Adrenal gland (tissue), 12 donors: Measurements from ENCODE around the gene GMEB2. TPM values are rescaled to one million over a fixed set of nuclear protein-coding genes. Genes with fewer than 3 reads are reported as not detected.

Experiments
- DNase-seq, 7 donors: peaks; one replicate each; pipeline ENCODE4 v3.0.0-alpha.2; 2019 to 2020
- H3K27ac ChIP-seq, 5 donors: fragments of 200-600 bp; sonication (generic) in 4 of 5; 1 replicate in 3 of 5; 2 replicates in 2 of 5; pipeline versions ENCODE4 v1.5.1 to v1.8.0; 2016 to 2020; ENCODE audit warnings: mild to moderate bottlenecking in 1 of 5
- H3K27me3 ChIP-seq: fragments of 200-600 bp; 2 replicates; pipeline ENCODE4 v1.8.0; 2021
- H3K36me3 ChIP-seq, 2 donors: fragments of 200-600 bp; replicated peaks in 1 of 2; 1 replicate in 1 of 2; 2 replicates in 1 of 2; pipeline versions ENCODE4 v1.5.1 to v1.8.0; 2018 to 2022
- H3K4me1 ChIP-seq, 2 donors: fragments of 200-600 bp; replicated peaks in 1 of 2; 1 replicate in 1 of 2; 2 replicates in 1 of 2; pipeline versions ENCODE4 v1.5.1 to v1.8.0; 2018 to 2021
- H3K4me3 ChIP-seq, 4 donors: fragments of 200-600 bp; sonication (generic) in 3 of 4; one replicate each; pipeline ENCODE4 v1.5.1; 2016 to 2018
- H3K9me3 ChIP-seq, 3 donors: fragments of 200-600 bp; sonication (generic) in 1 of 3; replicated peaks in 1 of 3; 1 replicate in 2 of 3; 2 replicates in 1 of 3; pipeline versions ENCODE4 v1.5.1 to v1.8.0; 2016 to 2021
- CTCF ChIP-seq, 6 experiments: fragments of 450-650 bp in 4 of 6; fragments of 200-600 bp in 2 of 6; sonication (generic) in 1 of 6; IDR thresholded peaks; 1 replicate in 5 of 6; 2 replicates in 1 of 6; pipeline versions ENCODE4 v1.5.1 to v1.8.0; 2016 to 2021; ENCODE audit warnings: antibody characterized with exemption in 6 of 6, mild to moderate bottlenecking in 2 of 6, moderate library complexity in 1 of 6
- POLR2A ChIP-seq, 2 donors: fragments of 450-650 bp; IDR thresholded peaks; one replicate each; pipeline ENCODE4 v1.6.1; 2017; ENCODE audit warnings: antibody characterized with exemption in 2 of 2, mild to moderate bottlenecking in 2 of 2, moderate library complexity in 1 of 2
- WGBS, 4 donors: extraction: QIAGEN DNeasy Blood & Tissue Kit in 2 of 4; methylation state at CpG; one replicate each; pipeline versions ENCODE4 v1.1.5 to v1.1.7; 2013 to 2017; 5-methylcytosine and 5-hydroxymethylcytosine counted together
- intact Hi-C, 2 donors: fragments of 100-400 bp; cut with DNase I; formaldehyde crosslinking; loops; one replicate each; pipeline versions ENCODE4 v1.14.1 to v1.15.0; 2022 to 2023
- polyA plus RNA-seq, 3 donors: library from polyadenylated mRNA; stranded (reverse); fragments of 200-250 nt in 2 of 3; fragments of 350-450 nt in 1 of 3; fragmentation: Illumina TruSeq in 1 of 3; extraction: RNeasy Lipid Tissue Mini Kit (QIAGEN cat#74804) in 1 of 3; gene quantifications; one replicate each; pipeline ENCODE4 v1.2.3, GENCODE V29; 2013 to 2014
- total RNA-seq, 9 donors: library from RNA; depleted of rRNA in 4 of 9; stranded (reverse); fragments of >200 nt in 4 of 9; fragments of 120-200 nt in 1 of 9; fragmentation: NEBNext Ultra II Directional in 1 of 9; extraction: Animal tissue kit (Norgen Biotek cat#: 25700) in 1 of 9; gene quantifications; one replicate each; pipeline versions ENCODE4 v1.1.0 to v1.2.4, GENCODE V29; 2013 to 2023
- donor health status: healthy with polysubstance abuse.
- donor health status: Bipolar disorder and iron deficiency.
- donor health status: DM: yes; HTN: yes; CAD: no.
- donor health status: DM: no; HTN: no; CAD: no.
- donor health status: DM: no; HTN: no; CAD: no.
- donor health status: DM: yes; HTN: yes; CAD: no.

GMEB2 gene
- total and polyA plus RNA-seq, 12 donors = 4.2 to 18.2 (median 12.5) TPM

- WGBS, 4 donors = 48 to 57% (median 51%) methylated on average over 19 to 27 of the region's 27 CpGs
- Histone ChIP-seq H3K4me1 (peaks cover 0 to 7% of the 10 kb centered on the region in 2 donors), H3K4me3 (peak overlapping the region in 1 of 4 donors; percentile 40), H3K9me3 (no peaks in the 10 kb centered on the region), H3K27ac (peak overlapping the region in 2 of 5 donors; percentile 30 to 32), H3K27me3 (peaks cover 7% of the 10 kb centered on the region), H3K36me3 (no peaks in the 10 kb centered on the region)
- intact Hi-C loops = loop anchor here (2.0 to 10.0 kb wide), 3 partner anchors 326 to 439 kb away; partner anchors contain the start of genes ABHD16B (in 1 of the 2), SAMD10 (in 1 of the 2) and TPD52L2 (in 1 of the 2)
- DNase-seq = no peak
- no peak for TF ChIP-seq POLR2A (IDR thresholded peaks at IDR 0.05)
- peak in 2 of 6 experiments; percentile 9 to 27 for TF ChIP-seq CTCF (IDR thresholded peaks at IDR 0.05)
Observed at GRCh38 chr20:63538204-63539091, 88.5 kb downstream of the GMEB2 start.

Other genes with a start within 250 kb of the GMEB2 start
- 10 to 100 TPM in 2 of 9 donors, 1 to 10 TPM in 2, under 1 TPM in 2, not detected in 3; 0.69 to 19.0 (median 7.1) TPM for gene KCNQ2, start 154.4 kb downstream of the GMEB2 start, total RNA-seq
- gene KCNQ2, start 154.4 kb downstream of the GMEB2 start, polyA plus RNA-seq = 10 to 100 TPM; 10.3 to 81.6 (median 11.8) TPM
- gene EEF1A2, start 128.0 kb downstream of the GMEB2 start, total RNA-seq = 100 to 1,000 TPM in 5 of 9 donors, 10 to 100 TPM in 4; 59.5 to 407 (median 127) TPM
- gene EEF1A2, start 128.0 kb downstream of the GMEB2 start, polyA plus RNA-seq = 100 to 1,000 TPM in 2 of 3 donors, 10 to 100 TPM in 1; 76.8 to 159 (median 151) TPM
- 100 to 1,000 TPM in 3 of 9 donors, 10 to 100 TPM in 5, 1 to 10 TPM in 1; 7.4 to 193 (median 73.4) TPM for gene PPDPF, start 106.3 kb downstream of the GMEB2 start, total RNA-seq
- gene PPDPF, start 106.3 kb downstream of the GMEB2 start, polyA plus RNA-seq = 100 to 1,000 TPM in 2 of 3 donors, 10 to 100 TPM in 1; 10.5 to 158 (median 139) TPM
- under 1 TPM in 5 of 9 donors, not detected in 4; 0.19 to 0.41 (median 0.36) TPM for gene PTK6, start 89.7 kb downstream of the GMEB2 start, total RNA-seq
- under 1 TPM in 2 of 3 donors, not detected in 1; 0.27 to 0.72 TPM for gene PTK6, start 89.7 kb downstream of the GMEB2 start, polyA plus RNA-seq
- not detected for gene SRMS, start 79.4 kb downstream of the GMEB2 start, total RNA-seq
- gene SRMS, start 79.4 kb downstream of the GMEB2 start, polyA plus RNA-seq = not detected
- under 1 TPM in 6 of 9 donors, not detected in 3; 0.25 to 0.83 (median 0.43) TPM for gene FNDC11, start 72.9 kb downstream of the GMEB2 start, total RNA-seq
- gene FNDC11, start 72.9 kb downstream of the GMEB2 start, polyA plus RNA-seq = under 1 TPM in 2 of 3 donors, not detected in 1; 0.20 to 0.64 TPM
- 10 to 100 TPM in 8 of 9 donors, 1 to 10 TPM in 1; 3.7 to 54.4 (median 31.1) TPM for gene HELZ2, start 52.9 kb downstream of the GMEB2 start, total RNA-seq
- gene HELZ2, start 52.9 kb downstream of the GMEB2 start, polyA plus RNA-seq = 10 to 100 TPM in 1 of 3 donors, 1 to 10 TPM in 2; 4.0 to 18.7 (median 4.3) TPM
- 10 to 100 TPM; 29.2 to 85.0 (median 48.6) TPM for gene STMN3, start 26.3 kb upstream of the GMEB2 start, total RNA-seq
- gene STMN3, start 26.3 kb upstream of the GMEB2 start, polyA plus RNA-seq = 100 to 1,000 TPM in 1 of 3 donors, 10 to 100 TPM in 2; 34.5 to 109 (median 72.3) TPM
- gene RTEL1, start 31.2 kb upstream of the GMEB2 start, total RNA-seq = 100 to 1,000 TPM in 1 of 9 donors, 10 to 100 TPM in 8; 10.9 to 110 (median 32.1) TPM
- 100 to 1,000 TPM in 1 of 3 donors, 10 to 100 TPM in 1, 1 to 10 TPM in 1; 9.4 to 109 (median 70.8) TPM for gene RTEL1, start 31.2 kb upstream of the GMEB2 start, polyA plus RNA-seq
- gene TNFRSF6B, start 69.6 kb upstream of the GMEB2 start, total RNA-seq = 1 to 10 TPM in 6 of 9 donors, under 1 TPM in 1, not detected in 2; 0.78 to 6.7 (median 2.1) TPM
- 10 to 100 TPM in 2 of 3 donors, not detected in 1; 36.1 to 43.3 TPM for gene TNFRSF6B, start 69.6 kb upstream of the GMEB2 start, polyA plus RNA-seq
- 10 to 100 TPM; 31.7 to 63.8 (median 42.0) TPM for gene ARFRP1, start 80.9 kb upstream of the GMEB2 start, total RNA-seq
- gene ARFRP1, start 80.9 kb upstream of the GMEB2 start, polyA plus RNA-seq = 10 to 100 TPM; 18.8 to 75.9 (median 52.2) TPM
- 10 to 100 TPM; 20.9 to 56.2 (median 31.0) TPM for gene ZGPAT, start 80.9 kb upstream of the GMEB2 start, total RNA-seq
- 100 to 1,000 TPM in 1 of 3 donors, 10 to 100 TPM in 1, 1 to 10 TPM in 1; 4.4 to 120 (median 61.7) TPM for gene ZGPAT, start 80.9 kb upstream of the GMEB2 start, polyA plus RNA-seq
- 10 to 100 TPM in 4 of 9 donors, 1 to 10 TPM in 5; 1.6 to 32.2 (median 6.3) TPM for gene LIME1, start 109.6 kb upstream of the GMEB2 start, total RNA-seq
- gene LIME1, start 109.6 kb upstream of the GMEB2 start, polyA plus RNA-seq = 100 to 1,000 TPM in 1 of 3 donors, 10 to 100 TPM in 1, under 1 TPM in 1; 0.22 to 103 (median 45.0) TPM
- gene SLC2A4RG, start 112.7 kb upstream of the GMEB2 start, total RNA-seq = 100 to 1,000 TPM in 1 of 9 donors, 10 to 100 TPM in 8; 28.4 to 122 (median 46.7) TPM
- gene SLC2A4RG, start 112.7 kb upstream of the GMEB2 start, polyA plus RNA-seq = 100 to 1,000 TPM in 2 of 3 donors, 1 to 10 TPM in 1; 7.9 to 210 (median 150) TPM
- gene ZBTB46, start 204.2 kb upstream of the GMEB2 start, total RNA-seq = 10 to 100 TPM in 5 of 9 donors, 1 to 10 TPM in 4; 7.7 to 22.4 (median 13.7) TPM
- gene ZBTB46, start 204.2 kb upstream of the GMEB2 start, polyA plus RNA-seq = 10 to 100 TPM in 1 of 3 donors, 1 to 10 TPM in 1, under 1 TPM in 1; 0.77 to 11.3 (median 5.4) TPM
- gene ABHD16B, start 234.4 kb upstream of the GMEB2 start, total RNA-seq = not detected
- 1 to 10 TPM in 1 of 3 donors, under 1 TPM in 1, not detected in 1; 0.54 to 1.2 TPM for gene ABHD16B, start 234.4 kb upstream of the GMEB2 start, polyA plus RNA-seq
- gene TPD52L2, start 238.2 kb upstream of the GMEB2 start, total RNA-seq = 100 to 1,000 TPM in 6 of 9 donors, 10 to 100 TPM in 3; 81.9 to 125 (median 112) TPM
- 100 to 1,000 TPM in 2 of 3 donors, 10 to 100 TPM in 1; 92.2 to 114 (median 110) TPM for gene TPD52L2, start 238.2 kb upstream of the GMEB2 start, polyA plus RNA-seq